Astrocyte (in vitro differentiated cells and primary cell): ENCODE results near the gene KRT6A. TPM values are rescaled to one million over a fixed set of nuclear protein-coding genes. Genes with fewer than 3 reads are reported as not detected.

ENCODE experiments used
- DNase-seq: peaks from one replicate; pipeline ENCODE4 v3.0.0-alpha.2; 2010; ENCODE audit warnings: low read depth
- FAIRE-seq: peaks from 2 replicates; lab custom pipeline; 2011; peaks lifted over from hg19 to GRCh38; lab: Jason Lieb, UNC
- H2AFZ ChIP-seq: 2 replicates; pipeline ENCODE4 v1.6.0; 2012; ENCODE audit warnings: low read depth, low read length, inconsistent platforms
- H3K27ac ChIP-seq: 2 replicates; pipeline ENCODE4 v1.5.1; 2011; ENCODE audit warnings: low read depth, low read length, inconsistent platforms
- H3K27me3 ChIP-seq: 2 replicates; pipeline ENCODE4 v1.6.0; 2011; ENCODE audit warnings: low read length, inconsistent platforms; ENCODE audit not compliant: insufficient read depth
- H3K36me3 ChIP-seq: 2 replicates; pipeline ENCODE4 v1.5.1; 2011; ENCODE audit warnings: low read length, inconsistent platforms; ENCODE audit not compliant: insufficient read depth
- H3K4me1 ChIP-seq: 2 replicates; pipeline ENCODE4 v1.5.1; 2011; ENCODE audit warnings: low read length, inconsistent platforms; ENCODE audit not compliant: insufficient read depth
- H3K4me2 ChIP-seq: 2 replicates; pipeline ENCODE4 v1.6.0; 2012; ENCODE audit warnings: low read length, inconsistent platforms
- H3K4me3 ChIP-seq: 2 replicates; pipeline ENCODE4 v1.5.1; 2011; ENCODE audit warnings: low read depth, mild to moderate bottlenecking, low read length, inconsistent platforms; ENCODE audit not compliant: insufficient read depth
- H3K79me2 ChIP-seq: 2 replicates; pipeline ENCODE4 v1.6.0; 2012; ENCODE audit warnings: mild to moderate bottlenecking, low read length, inconsistent platforms; ENCODE audit not compliant: insufficient read depth
- H3K9ac ChIP-seq: 2 replicates; pipeline ENCODE4 v1.6.0; 2012; ENCODE audit warnings: mild to moderate bottlenecking, low read length, inconsistent platforms
- H3K9me3 ChIP-seq: 2 replicates; pipeline ENCODE4 v1.5.1; 2012; ENCODE audit warnings: low read depth, mild to moderate bottlenecking, low read length, inconsistent platforms; ENCODE audit not compliant: insufficient read depth
- H4K20me1 ChIP-seq: 2 replicates; pipeline ENCODE4 v1.6.0; 2012; ENCODE audit warnings: low read length, inconsistent platforms; ENCODE audit not compliant: insufficient read depth
- H3K27ac Mint-ChIP-seq: one replicate; pipeline ENCODE4 v1.8.0; 2021; ENCODE audit warnings: mild to moderate bottlenecking, mixed read lengths; ENCODE audit not compliant: unreplicated experiment
- H3K27me3 Mint-ChIP-seq: one replicate; pipeline ENCODE4 v1.8.0; 2021; ENCODE audit warnings: low read depth, mixed read lengths; ENCODE audit not compliant: unreplicated experiment
- H3K36me3 Mint-ChIP-seq: one replicate; pipeline ENCODE4 v1.8.0; 2021; ENCODE audit warnings: low read depth, mixed read lengths; ENCODE audit not compliant: unreplicated experiment
- H3K4me1 Mint-ChIP-seq: one replicate; pipeline ENCODE4 v1.8.0; 2021; ENCODE audit warnings: low read depth, mixed read lengths; ENCODE audit not compliant: unreplicated experiment
- H3K4me3 Mint-ChIP-seq: one replicate; pipeline ENCODE4 v1.8.0; 2021; ENCODE audit warnings: mild to moderate bottlenecking, moderate library complexity, mixed read lengths; ENCODE audit not compliant: unreplicated experiment
- H3K9me3 Mint-ChIP-seq: one replicate; pipeline ENCODE4 v1.8.0; 2021; ENCODE audit warnings: mild to moderate bottlenecking, mixed read lengths; ENCODE audit not compliant: unreplicated experiment
- EZH2 ChIP-seq: IDR thresholded peaks from 2 replicates; pipeline ENCODE4 v1.6.1; 2012; ENCODE audit warnings: mild to moderate bottlenecking, low read length, inconsistent platforms; ENCODE audit not compliant: insufficient read depth
- total RNA-seq: library from RNA; stranded (reverse); gene quantifications from 2 replicates; pipeline ENCODE4 v1.2.1, GENCODE V29; 2021
- TF ChIP-seq, protein P1 (sequence below): IDR thresholded peaks from 2 replicates; pipeline ENCODE4 v1.5.1; 2011; ENCODE audit warnings: low read depth, mild to moderate bottlenecking, inconsistent platforms, low read length, moderate library complexity; ENCODE audit not compliant: insufficient read depth

Gene KRT6A
- total RNA-seq, 1 donor from 2014 or later = 0.95 TPM

DNA sequence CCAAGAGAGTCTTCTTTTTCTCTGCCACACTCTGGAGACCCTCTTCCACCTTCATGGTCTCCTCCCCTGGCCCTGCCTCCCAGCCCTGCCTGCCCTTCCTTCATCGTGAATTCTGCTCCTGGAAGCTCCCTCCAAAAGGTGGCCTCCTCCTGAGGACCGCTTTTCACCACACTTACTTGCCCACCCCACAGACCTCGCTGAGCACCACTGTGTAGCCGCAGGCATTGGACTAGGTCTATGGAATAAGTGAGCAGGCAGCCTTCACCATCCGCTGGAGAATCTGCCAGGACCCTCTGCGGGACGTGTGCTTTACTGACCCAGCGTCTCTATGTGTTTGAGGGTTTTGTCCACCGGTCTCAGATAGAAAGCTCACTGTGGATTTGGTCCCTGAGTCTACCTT lies 36.8 kb upstream of the KRT6A start:
- H3K9ac ChIP-seq = no peak overlapping the region
- no peaks in the 10 kb centered on the region for H3K36me3 ChIP-seq
- H3K4me1 ChIP-seq = no peaks in the 10 kb centered on the region
- no peak for TF ChIP-seq EZH2
- TF ChIP-seq, protein P1, sequence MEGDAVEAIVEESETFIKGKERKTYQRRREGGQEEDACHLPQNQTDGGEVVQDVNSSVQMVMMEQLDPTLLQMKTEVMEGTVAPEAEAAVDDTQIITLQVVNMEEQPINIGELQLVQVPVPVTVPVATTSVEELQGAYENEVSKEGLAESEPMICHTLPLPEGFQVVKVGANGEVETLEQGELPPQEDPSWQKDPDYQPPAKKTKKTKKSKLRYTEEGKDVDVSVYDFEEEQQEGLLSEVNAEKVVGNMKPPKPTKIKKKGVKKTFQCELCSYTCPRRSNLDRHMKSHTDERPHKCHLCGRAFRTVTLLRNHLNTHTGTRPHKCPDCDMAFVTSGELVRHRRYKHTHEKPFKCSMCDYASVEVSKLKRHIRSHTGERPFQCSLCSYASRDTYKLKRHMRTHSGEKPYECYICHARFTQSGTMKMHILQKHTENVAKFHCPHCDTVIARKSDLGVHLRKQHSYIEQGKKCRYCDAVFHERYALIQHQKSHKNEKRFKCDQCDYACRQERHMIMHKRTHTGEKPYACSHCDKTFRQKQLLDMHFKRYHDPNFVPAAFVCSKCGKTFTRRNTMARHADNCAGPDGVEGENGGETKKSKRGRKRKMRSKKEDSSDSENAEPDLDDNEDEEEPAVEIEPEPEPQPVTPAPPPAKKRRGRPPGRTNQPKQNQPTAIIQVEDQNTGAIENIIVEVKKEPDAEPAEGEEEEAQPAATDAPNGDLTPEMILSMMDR = no peak
- H3K9me3 ChIP-seq = no peaks in the 10 kb centered on the region
- no peak overlapping the region for H3K27ac Mint-ChIP-seq
- H3K79me2 ChIP-seq = no peaks in the 10 kb centered on the region
- no peak for DNase-seq
- no peak overlapping the region for H3K4me3 Mint-ChIP-seq
- peaks cover 8% of the 10 kb centered on the region for H3K9me3 Mint-ChIP-seq
- FAIRE-seq = no peak
- no peak overlapping the region for H3K4me3 ChIP-seq
- H3K4me2 ChIP-seq = no peak overlapping the region
- peaks cover 3% of the 10 kb centered on the region for H3K4me1 Mint-ChIP-seq
- no peaks in the 10 kb centered on the region for H4K20me1 ChIP-seq
- no peak overlapping the region for H3K27ac ChIP-seq
- no peak overlapping the region for H2AFZ ChIP-seq
- H3K27me3 Mint-ChIP-seq = peaks cover 64% of the 10 kb centered on the region
- H3K36me3 Mint-ChIP-seq = peaks cover 5% of the 10 kb centered on the region
- H3K27me3 ChIP-seq = no peaks in the 10 kb centered on the region

DNA sequence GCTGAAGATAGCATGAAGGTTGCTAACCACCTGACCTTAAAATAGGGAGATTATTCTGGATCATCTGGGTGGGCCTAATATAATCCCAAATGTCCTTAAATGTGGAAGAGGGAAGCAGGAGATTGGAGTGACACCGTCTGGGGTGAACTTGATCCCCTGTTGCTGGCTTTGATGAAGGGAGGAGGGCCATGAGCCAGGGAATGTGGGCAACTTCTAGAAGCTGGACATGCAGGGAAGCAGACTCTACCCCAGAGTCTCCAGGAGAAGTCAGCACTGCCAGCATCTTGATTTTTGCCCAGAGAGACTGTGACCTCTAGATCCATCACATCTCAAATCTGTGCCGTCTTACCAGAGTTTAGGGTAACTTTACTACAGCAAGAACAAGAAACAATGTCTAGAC lies 36.4 kb upstream of the KRT6A start:
- no peaks in the 10 kb centered on the region for H3K36me3 ChIP-seq
- no peaks in the 10 kb centered on the region for H3K9me3 ChIP-seq
- H3K9ac ChIP-seq = no peak overlapping the region
- H3K9me3 Mint-ChIP-seq = peaks cover 8% of the 10 kb centered on the region
- no peak overlapping the region for H3K4me3 Mint-ChIP-seq
- no peak overlapping the region for H2AFZ ChIP-seq
- no peak overlapping the region for H3K4me3 ChIP-seq
- no peaks in the 10 kb centered on the region for H3K79me2 ChIP-seq
- H4K20me1 ChIP-seq = no peaks in the 10 kb centered on the region
- TF ChIP-seq, protein P1 = no peak
- no peak for TF ChIP-seq EZH2
- peaks cover 3% of the 10 kb centered on the region for H3K4me1 Mint-ChIP-seq
- no peak overlapping the region for H3K27ac Mint-ChIP-seq
- FAIRE-seq (no peak), DNase-seq (no peak)
- H3K4me1 ChIP-seq = no peaks in the 10 kb centered on the region
- H3K4me2 ChIP-seq = no peak overlapping the region
- H3K27me3 Mint-ChIP-seq = peaks cover 66% of the 10 kb centered on the region
- peaks cover 5% of the 10 kb centered on the region for H3K36me3 Mint-ChIP-seq
- no peak overlapping the region for H3K27ac ChIP-seq
- no peaks in the 10 kb centered on the region for H3K27me3 ChIP-seq

DNA sequence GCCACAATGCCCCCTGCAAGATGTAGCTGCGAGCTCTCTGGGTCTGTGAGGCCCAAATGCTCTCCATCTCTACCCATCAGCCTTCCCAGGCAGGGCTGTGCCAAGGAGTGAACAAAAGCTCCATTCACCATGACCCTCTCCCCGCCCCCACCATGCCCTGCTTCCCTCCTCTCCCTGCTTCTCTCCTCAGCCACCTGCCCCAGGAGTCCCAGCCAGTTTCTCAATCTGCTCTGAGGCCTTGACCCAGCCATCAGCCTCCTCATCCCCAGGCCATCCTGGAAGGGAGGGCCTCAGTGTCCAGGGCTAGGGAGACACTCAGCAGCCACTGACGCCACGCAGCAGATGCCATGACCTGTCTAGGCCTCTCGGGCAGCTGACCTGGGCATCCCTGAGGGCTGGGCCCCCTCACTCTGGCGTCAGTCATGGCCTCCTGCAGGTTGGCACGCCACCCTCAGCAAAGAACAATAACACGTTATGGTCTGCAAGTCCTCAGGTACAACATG lies 35.6 kb upstream of the KRT6A start:
- no peaks in the 10 kb centered on the region for H3K27me3 ChIP-seq
- H3K79me2 ChIP-seq = no peaks in the 10 kb centered on the region
- H3K27ac ChIP-seq = no peak overlapping the region
- H3K9me3 ChIP-seq = no peaks in the 10 kb centered on the region
- no peak for DNase-seq
- no peak overlapping the region for H3K4me2 ChIP-seq
- Mint-ChIP-seq H3K27me3 (peaks cover 64% of the 10 kb centered on the region), H3K27ac (no peak overlapping the region), H3K4me3 (no peak overlapping the region), H3K9me3 (peaks cover 8% of the 10 kb centered on the region), H3K36me3 (peaks cover 5% of the 10 kb centered on the region), H3K4me1 (peaks cover 3% of the 10 kb centered on the region)
- H3K4me3 ChIP-seq = no peak overlapping the region
- H3K4me1 ChIP-seq = no peaks in the 10 kb centered on the region
- no peak for FAIRE-seq
- no peak overlapping the region for H2AFZ ChIP-seq
- H3K9ac ChIP-seq = no peak overlapping the region
- no peaks in the 10 kb centered on the region for H3K36me3 ChIP-seq
- H4K20me1 ChIP-seq = no peaks in the 10 kb centered on the region
- no peak for TF ChIP-seq EZH2
- TF ChIP-seq, protein P1 = no peak
